ENCODE measurements around the gene ZNF407. TPM values are rescaled to one million over a fixed set of nuclear protein-coding genes. Genes with fewer than 3 reads are reported as not detected.

The ZNF407 gene
- total and polyA plus RNA-seq, 2 of the 13 experiments (the other 11 are each of a cell fraction or from before 2014, with no cell fraction given): 2.3 to 8.7 TPM

GRCh38 chr18:74840492-74841167 is 243.0 kb downstream of the ZNF407 start (continued):
- TF ChIP-seq, protein P1, sequence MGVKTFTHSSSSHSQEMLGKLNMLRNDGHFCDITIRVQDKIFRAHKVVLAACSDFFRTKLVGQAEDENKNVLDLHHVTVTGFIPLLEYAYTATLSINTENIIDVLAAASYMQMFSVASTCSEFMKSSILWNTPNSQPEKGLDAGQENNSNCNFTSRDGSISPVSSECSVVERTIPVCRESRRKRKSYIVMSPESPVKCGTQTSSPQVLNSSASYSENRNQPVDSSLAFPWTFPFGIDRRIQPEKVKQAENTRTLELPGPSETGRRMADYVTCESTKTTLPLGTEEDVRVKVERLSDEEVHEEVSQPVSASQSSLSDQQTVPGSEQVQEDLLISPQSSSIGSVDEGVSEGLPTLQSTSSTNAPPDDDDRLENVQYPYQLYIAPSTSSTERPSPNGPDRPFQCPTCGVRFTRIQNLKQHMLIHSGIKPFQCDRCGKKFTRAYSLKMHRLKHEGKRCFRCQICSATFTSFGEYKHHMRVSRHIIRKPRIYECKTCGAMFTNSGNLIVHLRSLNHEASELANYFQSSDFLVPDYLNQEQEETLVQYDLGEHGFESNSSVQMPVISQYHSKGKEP (CRISPR knock-in tag; IDR thresholded peaks at IDR 0.05): no peak
- TF ChIP-seq TBX2 (CRISPR knock-in tag; IDR thresholded peaks at IDR 0.05; ENCODE audit: borderline replicate concordance) (0 out of 2 replicates have a peak, but pooled peaks have one; percentile 22), DPF2 (CRISPR knock-in tag; IDR thresholded peaks at IDR 0.05; ENCODE audit: borderline replicate concordance, low read depth) (peak; percentile 60; the same call in 1 of the 2 replicates), ZGPAT (CRISPR knock-in tag; IDR thresholded peaks at IDR 0.05) (peak; percentile 60; the same call in 1 of the 2 replicates), SOX5 (CRISPR knock-in tag; IDR thresholded peaks at IDR 0.05; ENCODE audit: borderline replicate concordance) (peak; percentile 54; the same call in 1 of the 2 replicates), RCOR2 (CRISPR knock-in tag; IDR thresholded peaks at IDR 0.05) (peak; percentile 80), ZNF205 (CRISPR knock-in tag; IDR thresholded peaks at IDR 0.05) (no peak), ZNF224 (CRISPR knock-in tag; IDR thresholded peaks at IDR 0.05) (no peak), ELF3 (CRISPR knock-in tag; IDR thresholded peaks at IDR 0.05) (peak; percentile 75), GABPB1 (CRISPR knock-in tag; IDR thresholded peaks at IDR 0.05) (peak; percentile 35; the same call in 1 of the 2 replicates), MIER3 (CRISPR knock-in tag; IDR thresholded peaks at IDR 0.05; ENCODE audit: borderline replicate concordance) (0 out of 2 replicates have a peak, but pooled peaks have one; percentile 16), CBX5 (CRISPR knock-in tag; IDR thresholded peaks at IDR 0.05; ENCODE audit: borderline replicate concordance) (no peak), ONECUT2 (CRISPR knock-in tag; IDR thresholded peaks at IDR 0.05) (no peak), NR2F6 (IDR thresholded peaks at IDR 0.05) (no peak), NR2F6 (CRISPR knock-in tag; IDR thresholded peaks at IDR 0.05) (no peak; the same call in 1 of the 2 replicates), FOXO1 (CRISPR knock-in tag; IDR thresholded peaks at IDR 0.05) (peak; percentile 70; the same call in 1 of the 2 replicates), NCOR1 (IDR thresholded peaks at IDR 0.05; ENCODE audit: borderline replicate concordance, low read length) (no peak), ZNF563 (CRISPR knock-in tag; IDR thresholded peaks at IDR 0.05) (no peak), KDM6A (CRISPR knock-in tag; IDR thresholded peaks at IDR 0.05; ENCODE audit: low read depth) (no peak), NKX3-1 (CRISPR knock-in tag; IDR thresholded peaks at IDR 0.05) (no peak), ZNF547 (CRISPR knock-in tag; IDR thresholded peaks at IDR 0.05) (no peak), ZNF34 (CRISPR knock-in tag; IDR thresholded peaks at IDR 0.05; ENCODE audit: borderline replicate concordance) (no peak), SP5 (CRISPR knock-in tag; IDR thresholded peaks at IDR 0.05; ENCODE audit: borderline replicate concordance, low read depth) (peak; percentile 82), HOMEZ (CRISPR knock-in tag; IDR thresholded peaks at IDR 0.05; ENCODE audit: low read depth) (peak; percentile 99), CHCHD3 (CRISPR knock-in tag; IDR thresholded peaks at IDR 0.05) (no peak), BORCS8-MEF2B (CRISPR knock-in tag; IDR thresholded peaks at IDR 0.05) (no peak)
- TF ChIP-seq, protein P2, sequence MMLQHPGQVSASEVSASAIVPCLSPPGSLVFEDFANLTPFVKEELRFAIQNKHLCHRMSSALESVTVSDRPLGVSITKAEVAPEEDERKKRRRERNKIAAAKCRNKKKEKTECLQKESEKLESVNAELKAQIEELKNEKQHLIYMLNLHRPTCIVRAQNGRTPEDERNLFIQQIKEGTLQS (CRISPR knock-in tag; IDR thresholded peaks at IDR 0.05): peak; percentile 85
- TF ChIP-seq, protein P3, sequence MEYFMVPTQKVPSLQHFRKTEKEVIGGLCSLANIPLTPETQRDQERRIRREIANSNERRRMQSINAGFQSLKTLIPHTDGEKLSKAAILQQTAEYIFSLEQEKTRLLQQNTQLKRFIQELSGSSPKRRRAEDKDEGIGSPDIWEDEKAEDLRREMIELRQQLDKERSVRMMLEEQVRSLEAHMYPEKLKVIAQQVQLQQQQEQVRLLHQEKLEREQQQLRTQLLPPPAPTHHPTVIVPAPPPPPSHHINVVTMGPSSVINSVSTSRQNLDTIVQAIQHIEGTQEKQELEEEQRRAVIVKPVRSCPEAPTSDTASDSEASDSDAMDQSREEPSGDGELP (IDR thresholded peaks at IDR 0.05; ENCODE audit: borderline replicate concordance, low read depth): peak; percentile 87
